ENCODE results near the gene MYPN.

DNA sequence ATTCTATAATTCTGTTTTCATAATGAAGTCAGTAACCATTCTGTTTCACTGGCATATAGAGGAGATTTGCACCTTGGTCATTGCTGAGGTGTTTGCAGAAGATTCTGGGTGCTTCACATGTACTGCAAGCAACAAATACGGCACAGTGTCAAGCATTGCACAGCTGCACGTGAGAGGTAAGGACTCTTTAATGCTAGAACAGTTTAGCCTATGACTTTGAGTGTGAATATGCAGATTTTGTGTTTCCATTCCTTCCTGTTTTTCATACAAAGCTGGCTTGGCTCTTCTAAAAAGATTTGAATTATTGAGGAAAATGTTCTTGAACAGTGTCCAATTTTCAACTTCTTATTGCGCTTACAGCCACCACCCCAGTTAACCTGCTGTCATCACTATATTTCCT lies 56.4 kb downstream of the MYPN start:
- TF ChIP-seq POLR2A (IDR thresholded peaks at IDR 0.05; ENCODE audit: low read length) (no peak), ZC3H11A (IDR thresholded peaks at IDR 0.05) (no peak), RCOR1 (IDR thresholded peaks at IDR 0.05; ENCODE audit: low read depth, low read length) (no peak), CEBPB (IDR thresholded peaks at IDR 0.05) (no peak), EP300 (IDR thresholded peaks at IDR 0.05) (no peak), RNF2 (IDR thresholded peaks at IDR 0.05; ENCODE audit: borderline replicate concordance, low read depth) (no peak)
- TF ChIP-seq, protein P1, sequence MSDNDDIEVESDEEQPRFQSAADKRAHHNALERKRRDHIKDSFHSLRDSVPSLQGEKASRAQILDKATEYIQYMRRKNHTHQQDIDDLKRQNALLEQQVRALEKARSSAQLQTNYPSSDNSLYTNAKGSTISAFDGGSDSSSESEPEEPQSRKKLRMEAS (IDR thresholded peaks at IDR 0.05): no peak
- TF ChIP-seq, protein P2, sequence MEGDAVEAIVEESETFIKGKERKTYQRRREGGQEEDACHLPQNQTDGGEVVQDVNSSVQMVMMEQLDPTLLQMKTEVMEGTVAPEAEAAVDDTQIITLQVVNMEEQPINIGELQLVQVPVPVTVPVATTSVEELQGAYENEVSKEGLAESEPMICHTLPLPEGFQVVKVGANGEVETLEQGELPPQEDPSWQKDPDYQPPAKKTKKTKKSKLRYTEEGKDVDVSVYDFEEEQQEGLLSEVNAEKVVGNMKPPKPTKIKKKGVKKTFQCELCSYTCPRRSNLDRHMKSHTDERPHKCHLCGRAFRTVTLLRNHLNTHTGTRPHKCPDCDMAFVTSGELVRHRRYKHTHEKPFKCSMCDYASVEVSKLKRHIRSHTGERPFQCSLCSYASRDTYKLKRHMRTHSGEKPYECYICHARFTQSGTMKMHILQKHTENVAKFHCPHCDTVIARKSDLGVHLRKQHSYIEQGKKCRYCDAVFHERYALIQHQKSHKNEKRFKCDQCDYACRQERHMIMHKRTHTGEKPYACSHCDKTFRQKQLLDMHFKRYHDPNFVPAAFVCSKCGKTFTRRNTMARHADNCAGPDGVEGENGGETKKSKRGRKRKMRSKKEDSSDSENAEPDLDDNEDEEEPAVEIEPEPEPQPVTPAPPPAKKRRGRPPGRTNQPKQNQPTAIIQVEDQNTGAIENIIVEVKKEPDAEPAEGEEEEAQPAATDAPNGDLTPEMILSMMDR (IDR thresholded peaks at IDR 0.05): no peak
- TF ChIP-seq, protein P3, sequence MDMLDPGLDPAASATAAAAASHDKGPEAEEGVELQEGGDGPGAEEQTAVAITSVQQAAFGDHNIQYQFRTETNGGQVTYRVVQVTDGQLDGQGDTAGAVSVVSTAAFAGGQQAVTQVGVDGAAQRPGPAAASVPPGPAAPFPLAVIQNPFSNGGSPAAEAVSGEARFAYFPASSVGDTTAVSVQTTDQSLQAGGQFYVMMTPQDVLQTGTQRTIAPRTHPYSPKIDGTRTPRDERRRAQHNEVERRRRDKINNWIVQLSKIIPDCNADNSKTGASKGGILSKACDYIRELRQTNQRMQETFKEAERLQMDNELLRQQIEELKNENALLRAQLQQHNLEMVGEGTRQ (IDR thresholded peaks at IDR 0.05): no peak
